Karpas-422 (cell line): ENCODE measurements around the gene PURA. TPM values are rescaled to one million over a fixed set of nuclear protein-coding genes. Genes with fewer than 3 reads are reported as not detected.

Experiments
- DNase-seq: peaks from one replicate; pipeline ENCODE4 v3.0.0-alpha.2; 2015
- H2AFZ ChIP-seq: fragments of 200-600 bp; sonication (generic); 2 replicates; pipeline ENCODE4 v1.6.1; 2014; ENCODE audit warnings: antibody characterized with exemption, low read length, mixed read lengths
- H3K27ac ChIP-seq: fragments of 200-600 bp; sonication (generic); 2 replicates; pipeline ENCODE4 v1.5.1; 2014; ENCODE audit warnings: mild to moderate bottlenecking, low read length, moderate library complexity
- H3K27me3 ChIP-seq: fragments of 200-600 bp; sonication (generic); 2 replicates; pipeline ENCODE4 v1.6.1; 2014; ENCODE audit warnings: low read length, mixed read lengths
- H3K36me3 ChIP-seq: fragments of 200-600 bp; sonication (generic); 2 replicates; pipeline ENCODE4 v1.6.1; 2014; ENCODE audit warnings: low read length, mixed read lengths; ENCODE audit not compliant: insufficient read depth
- H3K4me1 ChIP-seq: fragments of 200-600 bp; sonication (generic); 2 replicates; pipeline ENCODE4 v1.6.1; 2014; ENCODE audit warnings: mild to moderate bottlenecking, low read length, mixed read lengths
- H3K4me2 ChIP-seq: fragments of 200-600 bp; sonication (generic); 2 replicates; pipeline ENCODE4 v1.6.1; 2014; ENCODE audit warnings: low read length, low read depth, mild to moderate bottlenecking; ENCODE audit not compliant: poor library complexity, severe bottlenecking
- H3K4me3 ChIP-seq: fragments of 200-600 bp; sonication (generic); 2 replicates; pipeline ENCODE4 v1.5.1; 2014; ENCODE audit warnings: mild to moderate bottlenecking, antibody characterized with exemption, low read length, mixed read lengths
- H3K79me2 ChIP-seq: fragments of 200-600 bp; sonication (generic); 2 replicates; pipeline ENCODE4 v1.6.1; 2014; ENCODE audit warnings: mild to moderate bottlenecking, low read length, mixed read lengths
- H3K9ac ChIP-seq: fragments of 200-600 bp; sonication (generic); 2 replicates; pipeline ENCODE4 v1.6.0; 2014; ENCODE audit warnings: low read length
- H3K9me2 ChIP-seq: fragments of 200-600 bp; sonication (generic), shearing (Covaris generic); replicated peaks from 2 replicates; pipeline ENCODE4 v1.6.0; 2014; ENCODE audit warnings: mild to moderate bottlenecking, low read length, moderate library complexity; ENCODE audit not compliant: insufficient read depth
- H3K9me3 ChIP-seq: fragments of 300-700, 200-600 bp; sonication (generic); 2 replicates; pipeline ENCODE4 v1.6.1; 2014; ENCODE audit warnings: low read length, mixed read lengths
- H4K20me1 ChIP-seq: fragments of 200-600 bp; sonication (generic); 2 replicates; pipeline ENCODE4 v1.6.1; 2014; ENCODE audit warnings: mild to moderate bottlenecking, antibody characterized with exemption, low read length, low read depth; ENCODE audit not compliant: insufficient read depth
- total RNA-seq: library from RNA; depleted of rRNA; stranded (reverse); fragments of >200 nt; shearing (Covaris generic); gene quantifications from 2 replicates; pipeline ENCODE4 v1.2.3, GENCODE V29; 2014; ENCODE audit warnings: low replicate concordance

Gene PURA
- total RNA-seq, 1 experiment from 2014 or later: 7.2 TPM

DNA sequence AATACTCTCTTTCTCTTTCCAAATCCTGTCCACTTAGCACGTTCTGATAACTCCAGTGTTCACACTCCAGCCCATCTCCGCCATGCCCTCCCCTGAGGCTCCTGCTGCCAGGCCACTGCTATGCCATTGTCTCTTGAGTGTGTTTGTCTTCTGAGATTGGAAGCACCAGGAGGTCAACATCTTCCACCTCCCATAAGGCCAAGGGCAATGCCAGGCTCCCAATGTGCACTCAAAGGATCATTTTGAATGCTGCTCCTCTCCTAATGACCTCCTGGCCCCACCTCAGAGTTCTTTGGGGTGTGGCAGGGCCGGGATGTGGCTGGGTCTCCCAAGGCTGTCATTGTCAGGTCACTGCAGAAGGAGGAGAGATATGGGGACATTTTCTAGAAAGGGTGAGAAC lies 31.3 kb downstream of the PURA start:
- Histone ChIP-seq H3K9me3 (no peaks in the 10 kb centered on the region), H3K79me2 (no peaks in the 10 kb centered on the region), H3K9me2 (no peaks in the 10 kb centered on the region), H3K36me3 (no peaks in the 10 kb centered on the region), H3K4me2 (no peak overlapping the region), H3K27me3 (no peaks in the 10 kb centered on the region), H2AFZ (no peak overlapping the region), H3K4me3 (no peak overlapping the region), H3K9ac (no peak overlapping the region), H3K27ac (no peak overlapping the region), H4K20me1 (peaks cover 61% of the 10 kb centered on the region), H3K4me1 (peaks cover 6% of the 10 kb centered on the region; the same call in 1 of the 2 replicates)
- no peak for DNase-seq

DNA sequence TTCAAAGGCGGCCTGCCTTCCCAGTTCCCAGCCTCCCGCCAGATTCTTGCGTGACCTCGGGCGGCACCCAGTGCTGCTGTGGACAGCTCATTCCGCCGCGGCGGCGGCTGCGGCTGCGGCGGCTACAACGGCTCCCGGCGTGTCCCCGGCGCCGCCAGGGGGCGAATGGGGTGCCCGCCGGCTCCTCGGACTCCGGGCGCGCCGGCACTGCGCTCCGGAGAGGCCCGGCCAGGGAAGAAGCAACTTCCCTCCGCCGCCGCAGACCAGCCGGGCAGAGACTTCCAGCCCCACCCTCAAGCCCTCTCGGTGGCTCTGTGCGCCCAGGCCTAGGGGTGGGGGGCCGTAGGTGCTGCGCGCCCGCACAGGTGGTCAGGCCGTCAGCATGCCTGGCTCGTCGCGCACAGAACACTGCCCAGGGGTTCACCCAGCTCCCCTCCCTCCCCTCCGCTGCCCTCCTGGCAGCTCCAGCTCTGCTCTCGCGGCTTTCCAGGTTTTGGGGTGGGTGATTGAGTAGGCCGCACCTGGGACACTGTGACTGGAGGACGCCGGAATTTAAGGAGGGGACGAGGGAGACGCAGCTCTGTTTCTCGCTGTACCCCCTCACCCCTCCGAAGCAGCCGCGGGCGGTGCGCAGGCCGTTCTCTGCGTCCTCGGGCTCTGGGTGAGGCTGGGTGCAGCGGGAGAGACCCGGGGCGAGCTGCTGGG lies 32.1 kb downstream of the PURA start:
- H4K20me1 ChIP-seq: peaks cover 55% of the 10 kb centered on the region
- H3K4me2 ChIP-seq: no peak overlapping the region
- H3K27me3 ChIP-seq: no peaks in the 10 kb centered on the region
- no peak overlapping the region for H3K27ac ChIP-seq
- H3K36me3 ChIP-seq: no peaks in the 10 kb centered on the region
- DNase-seq: no peak
- 0 out of 2 replicates have a peak, but pooled peaks cover 3% of the 10 kb centered on the region for H3K4me1 ChIP-seq
- H3K9me3 ChIP-seq: no peaks in the 10 kb centered on the region
- no peaks in the 10 kb centered on the region for H3K9me2 ChIP-seq
- H3K79me2 ChIP-seq: no peaks in the 10 kb centered on the region
- H3K9ac ChIP-seq: no peak overlapping the region
- H2AFZ ChIP-seq: no peak overlapping the region
- H3K4me3 ChIP-seq: no peak overlapping the region

DNA sequence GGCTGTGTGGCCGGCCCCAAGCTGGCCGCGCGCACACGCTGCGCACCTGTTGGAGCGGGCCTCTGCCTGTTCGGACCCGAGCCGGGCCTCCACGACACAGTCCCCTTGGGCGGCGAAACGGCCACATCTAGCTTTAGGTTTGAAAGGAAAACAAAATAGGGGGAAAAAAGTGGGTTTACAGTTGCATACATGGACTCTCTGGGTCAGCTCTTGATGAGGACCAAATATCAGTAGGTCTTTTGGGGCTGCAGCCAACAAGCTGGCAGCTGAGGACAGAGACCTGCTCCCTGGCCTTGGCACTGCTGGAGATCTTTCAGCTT lies 32.6 kb downstream of the PURA start:
- H3K9me2 ChIP-seq: no peaks in the 10 kb centered on the region
- DNase-seq: no peak
- no peak overlapping the region for H3K9ac ChIP-seq

DNA sequence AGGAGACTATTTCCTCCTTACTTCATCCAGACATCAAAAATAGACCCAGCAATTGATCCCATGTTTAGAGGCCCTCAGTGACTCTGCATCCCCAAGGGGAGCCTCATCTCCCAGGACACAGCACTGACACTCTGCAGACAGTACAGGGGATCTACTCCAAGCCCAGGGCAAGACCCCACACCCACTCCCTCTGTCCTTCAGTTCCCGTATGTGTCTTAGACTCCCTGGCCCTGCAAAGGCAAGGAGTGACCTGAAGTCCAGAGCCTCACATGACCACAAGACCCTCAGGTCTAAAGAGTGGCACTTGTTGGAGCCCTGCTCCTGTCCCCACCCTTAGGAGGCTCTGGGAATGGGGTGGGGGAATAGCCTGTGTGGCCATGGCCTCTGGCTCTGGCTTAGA lies 33.6 kb downstream of the PURA start:
- DNase-seq: no peak
- H3K4me2 ChIP-seq: no peak overlapping the region

More for the DNA sequence above, 32.6 kb downstream of the PURA start:
- Histone ChIP-seq H3K9me3 (no peaks in the 10 kb centered on the region), H3K27me3 (no peaks in the 10 kb centered on the region), H4K20me1 (peaks cover 52% of the 10 kb centered on the region), H3K79me2 (no peaks in the 10 kb centered on the region), H2AFZ (no peak overlapping the region), H3K4me1 (0 out of 2 replicates have a peak, but pooled peaks cover 3% of the 10 kb centered on the region), H3K4me3 (no peak overlapping the region), H3K27ac (no peak overlapping the region), H3K4me2 (no peak overlapping the region), H3K36me3 (no peaks in the 10 kb centered on the region)

DNA sequence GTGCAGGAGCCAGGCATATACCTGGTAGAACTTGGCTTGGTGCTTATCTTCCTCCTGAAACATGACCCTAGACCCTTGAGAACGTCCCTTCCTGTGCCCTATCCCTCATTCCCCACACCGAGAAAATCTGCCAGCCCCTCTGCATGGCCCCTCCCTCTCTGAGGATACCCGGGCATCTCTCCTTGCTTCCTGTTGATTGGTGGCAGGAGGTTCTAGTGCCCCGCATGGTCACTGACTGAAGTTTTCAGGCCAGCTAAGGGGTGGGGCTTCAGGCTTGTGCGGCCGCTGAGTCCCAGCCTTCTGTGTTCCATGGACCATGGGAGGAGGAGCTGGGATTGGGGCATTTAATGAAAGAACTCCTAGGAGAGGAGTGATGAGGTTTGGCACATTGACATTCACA lies 34.6 kb downstream of the PURA start:
- Histone ChIP-seq H3K4me3 (no peak overlapping the region), H3K9me3 (no peaks in the 10 kb centered on the region), H3K27ac (no peak overlapping the region), H3K9me2 (no peaks in the 10 kb centered on the region), H3K9ac (no peak overlapping the region), H4K20me1 (peaks cover 40% of the 10 kb centered on the region), H3K4me1 (peaks cover 10% of the 10 kb centered on the region), H3K27me3 (no peaks in the 10 kb centered on the region), H3K36me3 (no peaks in the 10 kb centered on the region), H2AFZ (no peak overlapping the region), H3K79me2 (no peaks in the 10 kb centered on the region), H3K4me2 (no peak overlapping the region)
- no peak for DNase-seq

More for the DNA sequence above, 33.6 kb downstream of the PURA start:
- Histone ChIP-seq H3K9ac (no peak overlapping the region), H2AFZ (no peak overlapping the region), H3K36me3 (no peaks in the 10 kb centered on the region), H3K9me3 (no peaks in the 10 kb centered on the region), H4K20me1 (peaks cover 42% of the 10 kb centered on the region), H3K27ac (no peak overlapping the region), H3K4me3 (no peak overlapping the region), H3K4me1 (0 out of 2 replicates have a peak, but pooled peaks cover 3% of the 10 kb centered on the region), H3K27me3 (no peaks in the 10 kb centered on the region), H3K79me2 (no peaks in the 10 kb centered on the region), H3K9me2 (no peaks in the 10 kb centered on the region)

DNA sequence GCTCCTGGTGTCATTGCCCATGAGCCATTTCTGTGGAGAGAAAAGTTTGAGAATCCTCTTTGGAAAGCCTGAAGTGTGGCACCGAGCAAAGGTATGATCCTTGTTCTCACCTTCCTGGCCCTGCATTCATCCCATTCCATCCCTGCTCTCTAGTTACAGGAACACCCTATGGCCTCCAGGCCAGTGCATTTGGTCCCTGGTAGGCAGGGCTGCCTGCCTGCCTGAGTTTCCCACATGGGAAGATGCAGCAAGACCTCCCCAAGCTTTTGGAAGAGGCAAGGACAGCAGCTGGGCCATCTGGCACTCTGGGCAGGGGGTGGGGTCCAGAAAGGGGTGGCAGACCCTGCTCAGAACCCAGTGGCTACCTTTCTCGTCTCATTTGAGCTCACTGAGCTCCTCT lies 36.3 kb downstream of the PURA start:
- Histone ChIP-seq H3K4me1 (peaks cover 12% of the 10 kb centered on the region), H3K79me2 (no peaks in the 10 kb centered on the region), H3K4me2 (no peak overlapping the region), H3K36me3 (no peaks in the 10 kb centered on the region), H4K20me1 (peaks cover 27% of the 10 kb centered on the region), H3K9ac (no peak overlapping the region), H3K4me3 (no peak overlapping the region), H3K27me3 (no peaks in the 10 kb centered on the region), H3K9me3 (no peaks in the 10 kb centered on the region), H3K27ac (no peak overlapping the region), H3K9me2 (no peaks in the 10 kb centered on the region), H2AFZ (no peak overlapping the region)
- no peak for DNase-seq

DNA sequence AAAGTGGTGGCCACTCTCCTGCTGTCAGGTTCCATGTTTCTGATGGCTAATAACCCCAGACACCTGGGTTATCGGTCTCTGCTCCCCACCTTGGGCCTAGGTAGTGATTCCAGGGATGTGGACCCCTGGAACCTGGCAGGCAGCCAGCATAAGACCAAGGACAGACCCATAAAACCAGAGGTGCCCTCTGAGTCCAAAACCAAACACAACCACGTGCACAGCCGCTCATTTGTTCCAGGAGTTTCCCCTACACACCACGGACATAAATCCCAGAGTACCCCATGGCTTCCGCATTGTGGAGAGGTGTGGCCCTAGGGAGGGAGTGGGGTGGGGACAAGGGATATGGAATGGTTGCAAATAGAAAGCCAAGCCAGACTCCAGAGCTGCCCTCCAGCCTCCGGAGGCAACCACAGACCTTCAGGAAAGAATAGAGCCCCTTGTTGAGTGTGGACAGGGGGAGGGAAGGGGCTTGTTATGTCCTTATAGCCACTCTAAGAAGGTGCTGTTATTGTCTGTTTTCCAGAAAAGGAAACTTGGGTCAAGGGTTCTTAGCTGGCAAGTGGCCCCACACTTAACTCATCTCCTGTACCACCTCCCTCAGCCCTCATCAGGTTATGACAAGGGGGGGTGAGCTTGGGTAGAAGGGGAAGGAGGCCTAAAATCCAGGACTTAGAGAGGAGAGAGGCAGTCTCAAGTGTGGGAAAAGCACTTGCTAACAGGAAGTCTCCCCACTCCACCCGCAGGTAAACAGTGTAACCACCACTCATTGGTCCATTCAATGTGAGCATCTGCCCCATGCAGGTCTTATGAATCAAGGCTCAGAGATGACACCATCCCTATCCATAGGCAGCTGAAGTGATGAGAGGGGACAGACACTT lies 37.5 kb downstream of the PURA start:
- no peak overlapping the region for H3K4me2 ChIP-seq
- H3K9ac ChIP-seq: no peak overlapping the region
- H3K9me2 ChIP-seq: no peaks in the 10 kb centered on the region
- peaks cover 22% of the 10 kb centered on the region; the same call in 1 of the 2 replicates for H4K20me1 ChIP-seq
- no peaks in the 10 kb centered on the region for H3K27me3 ChIP-seq
- no peak overlapping the region for H2AFZ ChIP-seq
- H3K36me3 ChIP-seq: no peaks in the 10 kb centered on the region
- no peaks in the 10 kb centered on the region for H3K9me3 ChIP-seq
- no peak overlapping the region for H3K4me3 ChIP-seq
- H3K79me2 ChIP-seq: no peaks in the 10 kb centered on the region
- H3K27ac ChIP-seq: no peak overlapping the region
- no peak for DNase-seq
- peaks cover 19% of the 10 kb centered on the region for H3K4me1 ChIP-seq
